ENCODE results near the gene RNF135.
"Not testable (repeated sequence)": the region's sequence is repeated elsewhere in the genome, so short reads cannot be mapped to it uniquely, and the experiment has no call there.

DNA sequence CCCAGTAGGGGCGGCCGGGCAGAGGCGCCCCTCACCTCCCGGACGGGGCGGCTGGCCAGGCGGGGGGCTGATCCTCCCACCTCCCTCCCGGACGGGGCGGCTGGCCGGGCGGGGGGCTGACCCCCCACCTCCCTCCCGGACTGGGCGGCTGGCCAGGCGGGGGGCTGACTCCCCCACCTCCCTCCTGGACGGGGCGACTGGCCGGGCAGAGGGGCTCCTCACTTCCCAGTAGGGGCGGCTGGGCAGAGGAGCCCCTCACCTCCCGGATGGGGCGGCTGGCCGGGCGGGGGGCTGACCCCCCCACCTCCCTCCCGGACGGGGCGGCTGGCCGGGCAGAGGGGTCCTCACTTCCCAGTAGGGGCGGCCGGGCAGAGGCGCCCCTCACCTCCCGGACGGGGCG lies 9.1 kb downstream of the RNF135 start:
- TF ChIP-seq, protein P1, sequence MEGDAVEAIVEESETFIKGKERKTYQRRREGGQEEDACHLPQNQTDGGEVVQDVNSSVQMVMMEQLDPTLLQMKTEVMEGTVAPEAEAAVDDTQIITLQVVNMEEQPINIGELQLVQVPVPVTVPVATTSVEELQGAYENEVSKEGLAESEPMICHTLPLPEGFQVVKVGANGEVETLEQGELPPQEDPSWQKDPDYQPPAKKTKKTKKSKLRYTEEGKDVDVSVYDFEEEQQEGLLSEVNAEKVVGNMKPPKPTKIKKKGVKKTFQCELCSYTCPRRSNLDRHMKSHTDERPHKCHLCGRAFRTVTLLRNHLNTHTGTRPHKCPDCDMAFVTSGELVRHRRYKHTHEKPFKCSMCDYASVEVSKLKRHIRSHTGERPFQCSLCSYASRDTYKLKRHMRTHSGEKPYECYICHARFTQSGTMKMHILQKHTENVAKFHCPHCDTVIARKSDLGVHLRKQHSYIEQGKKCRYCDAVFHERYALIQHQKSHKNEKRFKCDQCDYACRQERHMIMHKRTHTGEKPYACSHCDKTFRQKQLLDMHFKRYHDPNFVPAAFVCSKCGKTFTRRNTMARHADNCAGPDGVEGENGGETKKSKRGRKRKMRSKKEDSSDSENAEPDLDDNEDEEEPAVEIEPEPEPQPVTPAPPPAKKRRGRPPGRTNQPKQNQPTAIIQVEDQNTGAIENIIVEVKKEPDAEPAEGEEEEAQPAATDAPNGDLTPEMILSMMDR (conservative IDR thresholded peaks at IDR 0.05; ENCODE audit: low read length): not testable (repeated sequence)
- TF ChIP-seq EZH2phosphoT487 (IDR thresholded peaks at IDR 0.05; ENCODE audit: borderline replicate concordance, low read depth, low read length): not testable (repeated sequence)

All from OCI-LY7 (cell line).